Anterior cingulate cortex (tissue), 58 donors: Measurements from ENCODE around the gene F10.
A peak's percentile ranks its signal among the peaks of the same experiment; 100 is the strongest.

Experiments
- DNase-seq, 58 donors: peaks; one replicate each; lab custom pipeline; 2025; lab: John Stamatoyannopoulos, UW

F10 gene

GRCh38 chr13:113184568-113185440, 62.2 kb downstream of the F10 start:
- DNase-seq: no peak

- DNase-seq: no peak
These were observed 63.7 kb downstream of the F10 start for GRCh38 chr13:113186061-113186900.

GRCh38 chr13:113187263-113187669, 64.7 kb downstream of the F10 start:
- peak in 27 of 58 donors; percentile 12 to 85 (median 38) for DNase-seq

- no peak for DNase-seq
These were observed 65.5 kb downstream of the F10 start for GRCh38 chr13:113187883-113188665.

GRCh38 chr13:113190181-113190580, 67.6 kb downstream of the F10 start:
- peak in 2 of 58 donors; percentile 21 to 27 for DNase-seq

- peak in 7 of 58 donors; percentile 14 to 55 (median 28) for DNase-seq
These were observed 69.7 kb downstream of the F10 start for GRCh38 chr13:113192279-113192678.

- DNase-seq: no peak
These were observed 70.3 kb downstream of the F10 start for GRCh38 chr13:113192902-113193301.

- no peak for DNase-seq
These were observed 72.8 kb downstream of the F10 start for GRCh38 chr13:113195360-113195759.

GRCh38 chr13:113196970-113197737, 74.6 kb downstream of the F10 start:
- DNase-seq: no peak
